SHP77 (cell line): Measurements from ENCODE around the gene BRCC3.

Experiments
- DNase-seq, 2 experiments: peaks; one replicate each; lab custom pipeline; 2025; lab: John Stamatoyannopoulos, UW

Gene BRCC3

DNA sequence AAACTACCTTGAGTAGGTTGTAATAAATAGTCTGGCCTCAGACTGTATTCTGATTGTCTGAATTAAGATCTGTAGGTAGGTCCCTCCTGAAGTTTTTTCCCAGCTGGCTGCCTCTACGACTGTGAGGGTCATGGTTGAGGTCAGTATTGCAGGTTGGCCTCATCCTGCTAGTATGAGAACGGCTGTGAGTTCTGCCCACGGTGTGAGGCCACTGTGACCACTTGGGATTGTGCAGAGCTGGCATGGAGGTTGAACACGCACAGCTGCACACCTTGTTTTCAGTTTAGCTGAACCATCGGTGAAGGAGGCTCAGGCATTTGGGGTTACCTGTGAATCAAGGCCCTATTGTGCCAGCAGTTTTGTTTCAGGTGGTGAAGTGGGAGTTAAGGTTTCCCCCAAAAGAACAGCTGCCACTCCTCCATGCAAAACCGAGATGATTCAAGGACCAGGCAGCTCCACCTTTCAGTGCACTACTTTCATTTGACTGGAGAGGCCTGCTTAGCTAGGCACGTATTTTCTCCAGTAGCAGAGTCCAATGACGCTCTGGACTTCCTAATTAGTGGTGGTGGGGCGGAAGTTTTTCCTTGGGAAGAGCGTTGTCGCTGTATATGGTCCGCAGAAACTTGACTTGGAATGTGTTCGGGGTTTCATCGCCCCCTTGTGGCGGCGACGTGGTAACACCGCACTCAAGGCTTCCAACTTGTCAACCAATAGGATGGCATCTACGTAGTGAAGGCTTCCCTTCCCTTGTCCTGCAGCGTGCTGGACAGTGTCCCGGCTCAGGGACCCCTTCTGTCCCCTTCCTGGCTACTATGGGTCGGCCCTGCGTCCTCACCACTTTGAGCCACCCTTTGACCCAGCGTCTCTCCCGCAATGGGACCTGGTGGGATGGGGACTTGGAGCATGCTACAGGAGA is 14.2 kb upstream of the BRCC3 start:
- DNase-seq, result peak in 1 of 2 experiments; percentile 0

DNA sequence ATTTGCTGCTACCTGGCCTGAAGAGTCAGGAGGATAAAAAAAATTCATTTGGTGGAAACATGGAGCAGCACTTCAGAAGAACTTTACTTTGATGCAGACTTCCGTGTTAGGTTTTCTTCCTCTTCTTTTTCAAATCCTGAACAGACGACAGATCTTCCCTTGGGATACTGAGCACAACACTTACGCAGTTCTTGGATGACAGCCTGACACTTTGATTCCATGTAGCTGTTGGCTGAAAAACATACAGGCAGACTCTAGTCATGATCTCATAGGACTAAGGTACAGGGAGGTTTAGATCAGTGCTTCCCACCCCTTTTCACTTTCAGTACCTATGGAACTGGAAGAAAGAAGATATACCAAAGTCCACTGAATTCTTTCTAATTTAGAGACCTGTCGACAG is 9.5 kb upstream of the BRCC3 start:
- no peak for DNase-seq

GRCh38 chrX:155065035-155065734 is 6.1 kb upstream of the BRCC3 start:
- no peak for DNase-seq

GRCh38 chrX:155068165-155068564 is 3.1 kb upstream of the BRCC3 start:
- no peak for DNase-seq

DNA sequence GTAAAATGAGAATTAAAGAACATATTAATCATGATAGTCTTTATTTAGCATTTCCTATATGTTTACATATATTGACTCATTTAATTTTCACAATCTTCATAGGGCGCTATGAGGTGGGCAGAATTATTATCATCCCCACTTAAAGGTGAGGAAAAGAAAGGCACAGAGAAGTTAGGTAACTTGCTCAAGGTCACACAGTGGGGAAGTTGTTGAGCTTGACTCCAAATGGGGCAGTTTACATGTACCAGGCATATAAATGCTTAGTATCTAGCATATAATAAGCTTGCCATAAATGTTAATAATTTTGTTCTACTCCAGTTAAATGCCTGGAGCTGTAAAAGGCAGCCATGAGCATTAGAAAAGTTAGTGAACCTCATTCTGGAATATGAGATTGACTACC is 1.9 kb upstream of the BRCC3 start:
- no peak for DNase-seq

GRCh38 chrX:155070038-155070437 is 1.3 kb upstream of the BRCC3 start:
- no peak for DNase-seq

- peak in 1 of 2 experiments; percentile 20 for DNase-seq
Observed at GRCh38 chrX:155070663-155070974, 689 bp upstream of the BRCC3 start.

DNA sequence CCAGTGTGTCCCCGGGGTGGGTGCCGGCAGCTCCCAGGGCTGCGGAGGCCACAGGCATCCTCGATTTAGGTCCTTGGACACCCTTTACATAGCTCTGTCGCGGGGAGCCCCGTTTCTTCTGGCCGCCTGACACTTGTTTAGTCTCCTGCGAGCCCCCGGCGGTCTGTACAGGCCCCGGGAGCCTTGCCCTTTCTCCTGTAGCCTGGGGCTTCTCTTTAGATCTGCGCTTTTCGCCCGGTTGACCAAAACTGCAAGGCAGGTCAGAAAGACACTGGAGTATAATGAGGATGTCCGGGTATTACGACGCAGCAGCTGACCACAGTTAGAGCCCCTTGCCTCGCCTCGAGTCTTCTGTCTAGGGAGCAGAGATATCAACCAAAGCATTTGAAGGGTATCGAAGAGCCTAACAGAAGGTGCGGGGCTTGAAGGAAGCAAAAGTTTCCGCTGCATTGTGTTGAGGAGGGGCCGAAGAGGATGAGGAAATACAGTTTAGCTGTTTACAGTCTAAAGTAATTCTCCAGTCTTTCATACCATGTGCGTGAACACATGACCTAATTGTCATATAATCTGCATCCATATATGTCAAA is 479 bp downstream of the BRCC3 start:
- no peak for DNase-seq

DNA sequence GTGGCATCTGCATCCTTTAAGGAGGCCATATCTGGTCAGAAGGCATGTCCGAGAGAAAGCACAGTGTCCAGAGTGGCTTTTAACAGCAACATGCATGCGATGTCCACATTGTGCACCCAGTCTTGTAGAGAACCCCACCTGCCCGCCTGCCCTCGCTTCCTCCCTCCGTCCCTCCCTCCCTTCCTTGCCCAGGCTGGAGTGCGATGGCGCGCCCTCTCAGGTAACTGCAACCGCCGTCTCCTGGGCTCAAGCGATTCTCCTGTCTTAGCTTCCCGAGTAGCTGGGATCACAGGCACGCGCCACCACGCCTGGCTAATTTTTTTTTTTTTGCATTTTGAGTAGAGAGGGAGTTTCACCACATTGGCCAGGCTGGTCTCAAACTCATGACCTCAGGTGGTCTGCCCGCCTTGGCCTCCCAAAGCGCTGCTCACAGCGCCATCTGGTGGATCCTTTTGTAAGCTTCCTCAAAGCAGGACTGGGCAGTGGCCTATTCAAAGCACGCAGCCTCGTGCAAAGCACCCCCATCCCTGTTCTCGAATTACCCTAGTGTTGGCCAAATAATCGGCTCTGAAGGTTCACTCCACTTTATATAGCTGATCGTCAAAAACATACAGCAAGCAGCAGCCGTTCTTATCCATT is 15.0 kb downstream of the BRCC3 start:
- DNase-seq, result peak; percentile 6 to 7

GRCh38 chrX:155086961-155087735 is 15.8 kb downstream of the BRCC3 start:
- no peak for DNase-seq

GRCh38 chrX:155094468-155095061 is 23.3 kb downstream of the BRCC3 start:
- peak in 1 of 2 experiments; percentile 35 for DNase-seq

- DNase-seq, result no peak
Observed at GRCh38 chrX:155105919-155106318, 34.6 kb downstream of the BRCC3 start.

- DNase-seq, result no peak
Observed at GRCh38 chrX:155108427-155108826, 37.1 kb downstream of the BRCC3 start.

DNA sequence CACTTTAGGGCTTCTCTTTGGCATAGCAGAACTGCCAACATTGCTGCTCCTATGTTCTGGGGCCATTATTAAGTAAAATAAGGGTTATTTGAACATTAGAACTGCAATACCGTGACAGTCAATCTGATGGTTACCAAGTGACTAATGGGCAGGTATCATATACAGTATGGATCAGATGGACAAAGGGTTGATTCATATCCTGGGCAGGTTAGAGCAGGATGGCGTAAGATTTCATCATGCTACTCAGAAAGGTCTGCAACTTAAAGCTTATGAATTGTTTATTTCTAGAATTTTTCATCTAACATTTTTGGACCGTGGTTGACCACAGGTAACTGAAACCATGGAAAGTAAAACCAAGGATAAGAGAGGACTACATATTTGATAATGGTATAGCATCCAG is 40.9 kb downstream of the BRCC3 start:
- no peak for DNase-seq

DNA sequence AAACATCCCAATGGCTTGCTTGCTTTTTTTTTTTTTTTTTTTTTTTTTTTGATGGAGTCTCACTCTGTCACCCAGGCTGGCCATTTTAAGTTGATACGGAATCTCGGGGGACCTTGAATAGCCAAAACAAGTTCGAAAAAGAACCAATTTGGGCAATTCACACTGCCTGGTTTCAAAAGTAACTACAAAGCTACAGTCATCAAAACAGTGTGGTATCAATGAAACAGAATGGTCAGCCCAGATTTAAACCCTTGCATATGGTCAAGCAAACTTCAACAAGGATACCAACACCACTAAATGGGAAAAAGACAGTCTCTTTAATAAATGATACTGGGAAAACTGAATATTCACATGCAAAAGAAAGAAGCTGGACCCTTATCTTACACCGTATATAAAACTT is 41.8 kb downstream of the BRCC3 start:
- no peak for DNase-seq

GRCh38 chrX:155115174-155115819 is 44.0 kb downstream of the BRCC3 start:
- no peak for DNase-seq

DNA sequence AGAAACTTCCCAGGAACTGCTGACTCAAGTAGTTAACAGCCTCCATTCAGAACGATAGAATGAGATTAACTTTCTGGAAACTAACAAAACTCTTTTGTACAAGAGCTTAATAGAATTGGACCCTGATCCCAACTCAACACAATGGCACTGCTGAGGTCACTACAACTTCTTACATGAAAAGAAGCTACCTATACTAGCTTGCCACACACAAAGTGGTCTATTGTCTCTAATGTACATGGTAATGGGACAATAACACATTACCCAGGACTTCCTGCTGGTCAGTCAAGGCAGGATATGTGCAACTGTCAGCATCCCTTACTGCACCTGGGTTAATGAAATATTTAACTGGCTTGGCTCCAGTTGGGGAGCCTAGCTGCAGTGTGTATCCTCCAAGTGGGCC is 56.2 kb downstream of the BRCC3 start:
- DNase-seq, result no peak

- no peak for DNase-seq
Observed at GRCh38 chrX:155127940-155128339, 56.6 kb downstream of the BRCC3 start.

DNA sequence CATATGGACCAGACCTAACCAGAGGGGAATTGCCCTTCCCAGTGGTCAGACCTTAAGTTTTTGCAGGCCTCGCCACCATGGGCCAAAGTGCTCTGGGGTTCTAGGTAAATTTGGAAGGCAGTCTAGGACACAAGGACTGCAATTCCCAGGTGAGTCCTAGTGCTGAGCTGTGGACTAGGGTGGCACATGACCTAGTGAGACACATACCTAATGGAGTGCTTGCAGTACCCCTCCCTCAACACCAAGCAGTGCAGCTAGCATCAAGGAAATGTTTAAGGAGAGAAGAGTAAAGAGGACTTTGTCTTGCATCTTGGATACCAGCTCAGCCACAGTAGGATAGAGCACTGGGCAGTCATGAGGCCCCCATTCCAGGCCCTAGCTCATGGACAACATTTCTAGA is 60.8 kb downstream of the BRCC3 start:
- DNase-seq, result no peak

DNA sequence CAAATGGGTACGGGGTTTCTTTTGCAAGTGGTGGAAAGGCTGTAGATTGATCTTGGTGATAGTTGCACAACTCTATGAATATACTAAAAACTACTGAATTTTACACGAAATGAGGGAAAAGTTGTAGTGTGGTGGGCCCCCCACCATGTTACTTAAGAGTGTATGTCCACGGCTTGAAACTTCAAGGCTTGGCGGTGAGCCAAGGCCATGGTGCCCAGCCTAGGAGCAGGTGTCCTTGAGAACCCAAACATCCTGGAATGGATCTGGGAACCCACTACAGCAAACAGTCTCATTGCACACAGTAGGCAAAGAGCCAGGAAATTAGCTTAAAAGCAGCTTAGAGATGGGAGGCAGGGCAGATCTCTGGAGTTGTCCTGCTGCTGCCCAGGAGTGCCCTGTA is 62.9 kb downstream of the BRCC3 start:
- no peak for DNase-seq
